ENCODE results near the gene TIMM29. TPM values are rescaled to one million over a fixed set of nuclear protein-coding genes. Genes with fewer than 3 reads are reported as not detected.

TIMM29 gene
- 10 to 100 TPM; 13.5 to 21.5 (median 17.8) TPM for polyA plus RNA-seq
- long read RNA-seq, donor 1, result 0 reads
- long read RNA-seq, donor 2, partial matches to known transcripts, result 0 of 4 reads
- long read RNA-seq, donor 2, other reads (novel, unspliced or antisense), result 0 of 4 reads
- long read RNA-seq, donor 3, partial matches to known transcripts, result 0 of 2 reads
- long read RNA-seq, donor 3, other reads (novel, unspliced or antisense), result 0 of 2 reads
- long read RNA-seq, donor 4, result 0 reads
- long read RNA-seq, donor 5, partial matches to known transcripts, result 0 of 2 reads
- long read RNA-seq, donor 5, other reads (novel, unspliced or antisense), result 0 of 2 reads
- long read RNA-seq, donor 6, partial matches to known transcripts, result 0 of 4 reads
- long read RNA-seq, donor 6, other reads (novel, unspliced or antisense), result 0 of 4 reads
- long read RNA-seq, donor 7, transcript TIMM29-201 (2 exons, 1,425 nt), result major isoform, 10 of 10 reads
- long read RNA-seq, donor 7, partial matches to known transcripts, result 0 of 10 reads
- long read RNA-seq, donor 7, other reads (novel, unspliced or antisense), result 0 of 10 reads
- long read RNA-seq, donor 8, partial matches to known transcripts, result 0 of 1 reads
- long read RNA-seq, donor 8, other reads (novel, unspliced or antisense), result 0 of 1 reads
- long read RNA-seq, donor 9, result 0 reads
- long read RNA-seq, donor 10, partial matches to known transcripts, result 0 of 4 reads
- long read RNA-seq, donor 10, other reads (novel, unspliced or antisense), result 0 of 4 reads

- no peak for FAIRE-seq
- peaks cover 0 to 57% (median 4%) of the 10 kb centered on the region in 3 donors for H3K36me3 ChIP-seq (ENCODE audit: control insufficient read depth in 3 of 3, insufficient read depth in 2 of 3, low read depth in 1 of 3, low read length in 3 of 3)
- no peaks in the 10 kb centered on the region for H3K9me3 ChIP-seq (ENCODE audit: control insufficient read depth in 2 of 2, insufficient read depth in 1 of 2, low read depth in 1 of 2, low read length in 1 of 2)
- WGBS, 3 donors, result 0% methylated on average over 34 to 96 of the region's 96 CpGs
- no peaks in the 10 kb centered on the region for H3K27me3 ChIP-seq (ENCODE audit: control insufficient read depth in 3 of 3, insufficient read depth in 3 of 3, low read length in 3 of 3)
- H3K27ac ChIP-seq (ENCODE audit: low read depth in 1 of 3, low read length in 2 of 3), result peak within 1 kb of the TSS; percentile 56 to 82 (median 66)
- peak within 1 kb of the TSS; percentile 78 to 99 (median 87) for H3K4me3 ChIP-seq (ENCODE audit: low read depth in 1 of 3, low read length in 3 of 3)
- DNase-seq, result peak; percentile 99 to 100
- H3K4me1 ChIP-seq (ENCODE audit: control insufficient read depth in 3 of 3, insufficient read depth in 2 of 3, low read depth in 1 of 3, low read length in 2 of 3), result peaks cover 0 to 14% (median 8%) of the 10 kb centered on the region in 3 donors
These were observed at the start of gene TIMM29, which contains the start of gene YIPF2 for GRCh38 chr19:10928563-10929401. TSS of gene TIMM29 (plus strand) at chr19:10928811. CDS start at chr19:10928823, 12 bp downstream. TSS of gene YIPF2 (minus strand) at chr19:10928639. CDS start at chr19:10928410, 229 bp downstream.

DNA sequence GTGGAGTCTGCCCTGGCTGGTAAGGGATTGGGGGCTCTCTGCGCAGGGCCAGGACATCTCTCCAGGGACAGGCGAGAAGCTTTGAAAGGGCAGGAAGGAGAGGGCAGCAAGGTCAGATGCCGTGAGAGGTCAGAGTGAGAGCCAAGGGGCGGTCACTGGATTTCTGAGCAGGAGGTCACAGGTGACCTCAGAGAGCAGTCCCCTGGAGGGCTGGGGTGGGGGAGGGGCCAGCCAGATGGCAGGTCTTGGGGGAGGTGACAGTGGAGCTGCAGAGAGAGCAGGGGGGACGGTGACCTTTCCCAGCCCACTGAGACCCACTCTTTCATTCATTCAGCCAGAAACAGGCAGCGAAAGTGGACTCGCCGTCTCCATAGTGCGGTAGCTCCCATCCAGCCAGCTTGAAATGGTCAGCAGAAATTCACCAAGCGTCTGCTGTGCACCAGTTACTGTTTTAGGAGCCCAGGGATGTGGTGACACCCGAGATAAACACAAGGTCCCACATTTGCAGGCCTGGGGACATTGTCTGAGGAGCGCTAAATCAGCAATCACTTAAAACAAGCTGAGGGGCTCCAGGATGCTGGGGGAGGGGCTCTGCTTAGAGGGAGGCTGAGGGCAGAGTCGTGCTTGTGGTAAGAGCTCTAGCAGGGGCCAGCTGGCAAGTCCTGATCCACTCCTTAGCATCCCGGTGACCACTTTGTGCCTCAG, 47.1 kb upstream of the TIMM29 start:
- peaks cover 0 to 6% of the 10 kb centered on the region in 2 donors for H3K9me3 ChIP-seq (ENCODE audit: control insufficient read depth in 2 of 2, insufficient read depth in 1 of 2, low read depth in 1 of 2, low read length in 1 of 2)
- DNase-seq (no peak), FAIRE-seq (no peak)
- peaks cover 0 to 61% (median 0%) of the 10 kb centered on the region in 3 donors for H3K36me3 ChIP-seq (ENCODE audit: control insufficient read depth in 3 of 3, insufficient read depth in 2 of 3, low read depth in 1 of 3, low read length in 3 of 3)
- H3K27ac ChIP-seq (ENCODE audit: low read depth in 1 of 3, low read length in 2 of 3), result no peak overlapping the region
- H3K4me3 ChIP-seq (ENCODE audit: low read depth in 1 of 3, low read length in 3 of 3), result no peak overlapping the region
- whole genome bisulfite sequencing, 3 donors, result 79 to 89% (median 89%) methylated on average over 14 of the region's 14 CpGs
- no peaks in the 10 kb centered on the region for H3K27me3 ChIP-seq (ENCODE audit: control insufficient read depth in 3 of 3, insufficient read depth in 3 of 3, low read length in 3 of 3)
- H3K4me1 ChIP-seq (ENCODE audit: control insufficient read depth in 3 of 3, insufficient read depth in 2 of 3, low read depth in 1 of 3, low read length in 2 of 3), result peaks cover 0 to 11% (median 0%) of the 10 kb centered on the region in 3 donors

DNA sequence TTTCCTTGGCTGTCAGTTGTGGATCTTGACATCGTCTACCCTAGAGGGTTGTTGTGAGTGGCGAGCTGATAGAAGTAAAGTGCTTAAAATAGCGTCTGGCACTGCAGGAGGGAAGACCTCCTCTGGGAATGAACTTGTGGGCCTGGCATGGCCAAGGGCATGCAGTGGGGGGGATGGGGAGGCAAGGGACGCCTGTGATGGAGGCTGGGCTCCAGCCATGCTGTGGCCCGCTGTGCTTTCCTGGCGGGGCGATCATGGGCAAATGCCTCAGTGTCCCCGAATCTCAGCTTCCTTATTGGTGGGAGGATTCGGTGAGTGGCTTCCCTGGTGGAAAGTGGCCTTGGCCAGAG, 46.5 kb upstream of the TIMM29 start:
- Histone ChIP-seq H3K9me3 (ENCODE audit: control insufficient read depth in 2 of 2, insufficient read depth in 1 of 2, low read depth in 1 of 2, low read length in 1 of 2) (peaks cover 0 to 6% of the 10 kb centered on the region in 2 donors), H3K4me1 (ENCODE audit: control insufficient read depth in 3 of 3, insufficient read depth in 2 of 3, low read depth in 1 of 3, low read length in 2 of 3) (peaks cover 0 to 8% (median 0%) of the 10 kb centered on the region in 3 donors), H3K36me3 (ENCODE audit: control insufficient read depth in 3 of 3, insufficient read depth in 2 of 3, low read depth in 1 of 3, low read length in 3 of 3) (peaks cover 0 to 62% (median 0%) of the 10 kb centered on the region in 3 donors), H3K4me3 (ENCODE audit: low read depth in 1 of 3, low read length in 3 of 3) (no peak overlapping the region), H3K27ac (ENCODE audit: low read depth in 1 of 3, low read length in 2 of 3) (no peak overlapping the region), H3K27me3 (ENCODE audit: control insufficient read depth in 3 of 3, insufficient read depth in 3 of 3, low read length in 3 of 3) (no peaks in the 10 kb centered on the region)
- WGBS, 3 donors, result 85 to 93% (median 91%) methylated on average over 9 of the region's 9 CpGs
- DNase-seq (no peak), FAIRE-seq (no peak)

DNA sequence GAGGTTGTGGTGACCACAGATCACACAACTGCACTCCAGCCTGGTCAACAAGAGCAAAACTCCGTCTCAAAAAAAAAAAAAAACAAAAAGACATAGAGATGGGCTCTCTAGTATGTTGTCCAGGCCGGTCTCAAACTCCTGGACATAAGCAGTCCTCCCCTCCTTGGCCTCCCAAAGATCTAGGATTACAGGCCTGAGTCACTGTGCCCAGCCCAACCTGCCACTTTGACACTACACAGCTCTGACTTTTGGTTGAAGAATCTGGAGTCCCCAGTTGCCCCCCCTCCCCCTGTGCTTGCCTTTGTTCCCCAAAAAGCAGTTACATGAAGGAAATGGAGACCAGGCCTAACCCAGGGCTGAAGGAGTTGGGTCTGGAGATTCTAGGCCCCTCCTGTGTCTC, 44.3 kb upstream of the TIMM29 start:
- 68 to 100% (median 76%) methylated on average over 2 of the region's 2 CpGs for WGBS, 3 donors
- DNase-seq (no peak), FAIRE-seq (no peak)
- H3K27me3 ChIP-seq (ENCODE audit: control insufficient read depth in 3 of 3, insufficient read depth in 3 of 3, low read length in 3 of 3), result no peaks in the 10 kb centered on the region
- no peaks in the 10 kb centered on the region for H3K9me3 ChIP-seq (ENCODE audit: control insufficient read depth in 2 of 2, insufficient read depth in 1 of 2, low read depth in 1 of 2, low read length in 1 of 2)
- H3K4me3 ChIP-seq (ENCODE audit: low read depth in 1 of 3, low read length in 3 of 3), result no peak overlapping the region
- H3K4me1 ChIP-seq (ENCODE audit: control insufficient read depth in 3 of 3, insufficient read depth in 2 of 3, low read depth in 1 of 3, low read length in 2 of 3), result peaks cover 0 to 4% (median 0%) of the 10 kb centered on the region in 3 donors
- no peak overlapping the region for H3K27ac ChIP-seq (ENCODE audit: low read depth in 1 of 3, low read length in 2 of 3)
- peaks cover 0 to 69% (median 0%) of the 10 kb centered on the region in 3 donors for H3K36me3 ChIP-seq (ENCODE audit: control insufficient read depth in 3 of 3, insufficient read depth in 2 of 3, low read depth in 1 of 3, low read length in 3 of 3)

DNA sequence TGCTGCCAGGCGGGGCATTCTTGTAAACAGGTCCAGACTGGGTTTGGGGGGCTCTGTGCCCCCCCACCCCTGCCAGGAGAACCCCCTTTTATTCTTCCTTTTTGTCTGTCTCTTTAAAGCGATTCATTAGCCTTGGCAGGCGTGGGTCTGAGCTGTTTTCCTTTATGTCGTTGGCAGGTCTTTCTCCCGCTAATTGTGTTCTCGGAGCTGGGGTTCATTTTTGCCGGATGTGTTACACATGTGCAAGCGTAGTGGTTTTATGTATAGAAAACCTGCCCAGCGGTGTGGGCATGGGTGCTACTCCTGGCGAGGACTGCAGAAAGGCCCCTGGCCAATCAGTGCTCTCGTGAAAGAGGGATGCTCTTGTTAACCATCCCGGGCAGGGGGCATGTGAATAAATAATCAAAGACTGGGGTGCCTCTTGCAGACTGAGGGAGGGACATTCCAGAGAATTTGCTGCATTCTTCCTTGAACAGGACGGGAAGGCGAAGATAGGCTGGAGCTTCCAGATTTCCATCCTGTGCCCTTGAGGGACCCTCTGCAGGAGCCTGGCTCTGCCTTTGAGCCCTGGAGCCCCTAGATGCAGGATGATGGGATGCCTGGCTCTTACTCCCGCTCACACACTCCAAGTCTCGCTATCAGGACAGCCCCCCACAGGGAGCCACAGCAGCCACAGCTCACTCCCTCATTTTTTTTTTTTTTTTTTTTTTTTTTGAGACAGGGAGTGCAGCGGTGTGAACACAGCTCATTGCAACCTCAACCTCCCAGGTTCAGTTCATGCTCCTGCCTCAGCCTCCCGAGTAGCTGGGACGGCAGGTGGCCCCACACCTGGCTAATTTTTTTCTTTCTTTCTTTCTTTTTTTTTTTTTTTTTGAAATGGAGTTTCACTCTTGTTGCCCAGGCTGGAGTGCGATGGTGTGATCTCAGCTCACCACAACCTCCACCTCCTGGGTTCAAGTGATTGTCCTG, 43.1 kb upstream of the TIMM29 start:
- DNase-seq (no peak), FAIRE-seq (no peak)
- no peaks in the 10 kb centered on the region for H3K27me3 ChIP-seq (ENCODE audit: control insufficient read depth in 3 of 3, insufficient read depth in 3 of 3, low read length in 3 of 3)
- 75 to 87% (median 87%) methylated on average over 20 of the region's 20 CpGs for WGBS, 3 donors
- H3K4me3 ChIP-seq (ENCODE audit: low read depth in 1 of 3, low read length in 3 of 3), result no peak overlapping the region
- no peaks in the 10 kb centered on the region for H3K9me3 ChIP-seq (ENCODE audit: control insufficient read depth in 2 of 2, insufficient read depth in 1 of 2, low read depth in 1 of 2, low read length in 1 of 2)
- peaks cover 0 to 4% (median 0%) of the 10 kb centered on the region in 3 donors for H3K4me1 ChIP-seq (ENCODE audit: control insufficient read depth in 3 of 3, insufficient read depth in 2 of 3, low read depth in 1 of 3, low read length in 2 of 3)
- peaks cover 0 to 62% (median 0%) of the 10 kb centered on the region in 3 donors for H3K36me3 ChIP-seq (ENCODE audit: control insufficient read depth in 3 of 3, insufficient read depth in 2 of 3, low read depth in 1 of 3, low read length in 3 of 3)
- H3K27ac ChIP-seq (ENCODE audit: low read depth in 1 of 3, low read length in 2 of 3), result no peak overlapping the region

- Histone ChIP-seq H3K4me1 (ENCODE audit: control insufficient read depth in 3 of 3, insufficient read depth in 2 of 3, low read depth in 1 of 3, low read length in 2 of 3) (peaks cover 0 to 19% (median 0%) of the 10 kb centered on the region in 3 donors), H3K9me3 (ENCODE audit: control insufficient read depth in 2 of 2, insufficient read depth in 1 of 2, low read depth in 1 of 2, low read length in 1 of 2) (no peaks in the 10 kb centered on the region), H3K27ac (ENCODE audit: low read depth in 1 of 3, low read length in 2 of 3) (no peak overlapping the region), H3K36me3 (ENCODE audit: control insufficient read depth in 3 of 3, insufficient read depth in 2 of 3, low read depth in 1 of 3, low read length in 3 of 3) (peaks cover 0 to 51% (median 0%) of the 10 kb centered on the region in 3 donors), H3K27me3 (ENCODE audit: control insufficient read depth in 3 of 3, insufficient read depth in 3 of 3, low read length in 3 of 3) (no peaks in the 10 kb centered on the region), H3K4me3 (ENCODE audit: low read depth in 1 of 3, low read length in 3 of 3) (no peak overlapping the region)
- DNase-seq (no peak), FAIRE-seq (no peak)
- 87 to 95% (median 88%) methylated on average over 9 of the region's 9 CpGs for WGBS, 3 donors
These were observed 40.8 kb upstream of the TIMM29 start for GRCh38 chr19:10887616-10888367.

All from small intestine (tissue), 16 donors.